ENCODE results near the gene CBY1. TPM values are rescaled to one million over a fixed set of nuclear protein-coding genes. Genes with fewer than 3 reads are reported as not detected.
A peak's percentile ranks its signal among the peaks of the same experiment; 100 is the strongest.

Gene CBY1
- total RNA-seq, 2 donors from 2014 or later: 40.7 to 60.9 TPM

DNA sequence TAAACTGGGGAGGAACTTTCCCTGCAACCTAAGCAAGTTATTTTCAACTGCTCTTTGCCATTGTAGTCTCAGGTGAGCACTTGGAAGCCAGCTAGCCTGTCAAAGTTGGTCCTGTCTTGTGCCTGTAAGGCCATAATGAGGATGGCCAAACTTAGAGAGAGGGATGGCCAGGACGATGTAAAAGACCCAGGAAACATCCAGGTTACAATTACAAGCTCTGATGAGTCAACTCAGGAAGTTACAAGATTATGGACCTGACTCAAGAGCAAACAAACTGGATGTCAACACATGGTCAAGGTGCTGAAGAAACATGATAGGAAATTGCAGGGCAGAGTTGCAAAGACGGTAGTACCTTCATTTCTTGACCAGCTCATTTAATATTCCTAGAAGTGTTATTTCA lies 50.9 kb downstream of the CBY1 start:
- Histone ChIP-seq H3K27ac (ENCODE audit: low read depth, low read length) (no peak overlapping the region), H3K9ac (ENCODE audit: extremely low read depth, low read length, poor library complexity, severe bottlenecking) (peak overlapping the region; percentile 81)
- peak overlapping the region; percentile 89 for H3K27ac Mint-ChIP-seq

GRCh38 chr22:38707984-38708383 lies 51.5 kb downstream of the CBY1 start:
- TF ChIP-seq CTCF (conservative IDR thresholded peaks at IDR 0.05): no peak
- H3K27ac ChIP-seq (ENCODE audit: low read depth, low read length): no peak overlapping the region
- peaks cover 58% of the 10 kb centered on the region for H3K4me1 Mint-ChIP-seq
- H3K4me3 Mint-ChIP-seq: no peak overlapping the region
- H3K9ac ChIP-seq (ENCODE audit: extremely low read depth, low read length, poor library complexity, severe bottlenecking): no peak overlapping the region
- H3K9me3 Mint-ChIP-seq: no peaks in the 10 kb centered on the region
- H3K4me3 ChIP-seq (ENCODE audit: low read length): peak overlapping the region; percentile 82
- peaks cover 8% of the 10 kb centered on the region for H3K4me1 ChIP-seq (ENCODE audit: control insufficient read depth, insufficient read depth, low read length)
- no peaks in the 10 kb centered on the region for H3K27me3 Mint-ChIP-seq (ENCODE audit: insufficient read depth)
- peaks cover 21% of the 10 kb centered on the region for H3K36me3 ChIP-seq (ENCODE audit: control insufficient read depth, insufficient read depth, low read length)
- 91 to 100% methylated on average over 1 to 3 of the region's 3 CpGs for WGBS, 2 experiments (ENCODE audit: insufficient coverage in 1 of 2, insufficient read length in 1 of 2)
- H3K36me3 Mint-ChIP-seq (ENCODE audit: low read depth): peaks cover 2% of the 10 kb centered on the region
- H3K9me3 ChIP-seq (ENCODE audit: control insufficient read depth, low read length): no peaks in the 10 kb centered on the region
- peak overlapping the region; percentile 14 for H3K27ac Mint-ChIP-seq
- DNase-seq: no peak
- H3K27me3 ChIP-seq (ENCODE audit: control insufficient read depth, insufficient read depth, low read length, poor library complexity, severe bottlenecking): no peaks in the 10 kb centered on the region

More for the DNA sequence above, 50.9 kb downstream of the CBY1 start:
- no peaks in the 10 kb centered on the region for H3K27me3 Mint-ChIP-seq (ENCODE audit: insufficient read depth)
- H3K9me3 Mint-ChIP-seq: no peaks in the 10 kb centered on the region
- Histone ChIP-seq H3K27me3 (ENCODE audit: control insufficient read depth, insufficient read depth, low read length, poor library complexity, severe bottlenecking) (no peaks in the 10 kb centered on the region), H3K4me3 (ENCODE audit: low read length) (peak overlapping the region; percentile 82), H3K4me1 (ENCODE audit: control insufficient read depth, insufficient read depth, low read length) (peaks cover 4% of the 10 kb centered on the region), H3K36me3 (ENCODE audit: control insufficient read depth, insufficient read depth, low read length) (peaks cover 21% of the 10 kb centered on the region), H3K9me3 (ENCODE audit: control insufficient read depth, low read length) (no peaks in the 10 kb centered on the region)
- DNase-seq: no peak
- H3K4me1 Mint-ChIP-seq: peaks cover 52% of the 10 kb centered on the region
- peaks cover 2% of the 10 kb centered on the region for H3K36me3 Mint-ChIP-seq (ENCODE audit: low read depth)
- 49 to 60% methylated on average over 1 to 2 of the region's 2 CpGs for WGBS, 2 experiments (ENCODE audit: insufficient coverage in 1 of 2, insufficient read length in 1 of 2)
- TF ChIP-seq CTCF (conservative IDR thresholded peaks at IDR 0.05): no peak
- H3K4me3 Mint-ChIP-seq: peak overlapping the region; percentile 86

GRCh38 chr22:38709306-38709705 lies 52.9 kb downstream of the CBY1 start:
- no peaks in the 10 kb centered on the region for H3K27me3 ChIP-seq (ENCODE audit: control insufficient read depth, insufficient read depth, low read length, poor library complexity, severe bottlenecking)
- no peaks in the 10 kb centered on the region for H3K9me3 Mint-ChIP-seq
- H3K4me3 Mint-ChIP-seq: no peak overlapping the region
- no peak overlapping the region for H3K27ac Mint-ChIP-seq
- H3K36me3 ChIP-seq (ENCODE audit: control insufficient read depth, insufficient read depth, low read length): peaks cover 21% of the 10 kb centered on the region
- WGBS, 2 experiments (ENCODE audit: insufficient coverage in 1 of 2, insufficient read length in 1 of 2): 85 to 86% methylated on average over 3 of the region's 3 CpGs
- H3K9me3 ChIP-seq (ENCODE audit: control insufficient read depth, low read length): no peaks in the 10 kb centered on the region
- H3K4me3 ChIP-seq (ENCODE audit: low read length): no peak overlapping the region
- peaks cover 66% of the 10 kb centered on the region for H3K4me1 Mint-ChIP-seq
- TF ChIP-seq CTCF (conservative IDR thresholded peaks at IDR 0.05): no peak
- H3K27me3 Mint-ChIP-seq (ENCODE audit: insufficient read depth): no peaks in the 10 kb centered on the region
- H3K9ac ChIP-seq (ENCODE audit: extremely low read depth, low read length, poor library complexity, severe bottlenecking): no peak overlapping the region
- no peak for DNase-seq
- peaks cover 15% of the 10 kb centered on the region for H3K4me1 ChIP-seq (ENCODE audit: control insufficient read depth, insufficient read depth, low read length)
- H3K27ac ChIP-seq (ENCODE audit: low read depth, low read length): no peak overlapping the region
- H3K36me3 Mint-ChIP-seq (ENCODE audit: low read depth): peaks cover 4% of the 10 kb centered on the region
